Ascending aorta (tissue), 2 donors: ENCODE measurements around the gene OR6K6. TPM values are rescaled to one million over a fixed set of nuclear protein-coding genes. Genes with fewer than 3 reads are reported as not detected.

Experiments
- DNase-seq, 2 donors: peaks; one replicate each; pipeline ENCODE4 v3.0.0-alpha.2; 2019; ENCODE audit warnings: low spot score in 2 of 2
- H3K27ac ChIP-seq, 2 donors: fragments of 200-600 bp; sonication (generic); one replicate each; pipeline ENCODE4 v1.5.1; 2016 to 2017; ENCODE audit warnings: mild to moderate bottlenecking in 1 of 2
- H3K27me3 ChIP-seq: fragments of 200-600 bp; sonication (generic); one replicate; pipeline ENCODE4 v1.5.1; 2017
- H3K36me3 ChIP-seq, 2 donors: fragments of 200-600 bp; sonication (generic); one replicate each; pipeline ENCODE4 v1.5.1; 2016
- H3K4me1 ChIP-seq, 2 donors: fragments of 200-600 bp; sonication (generic); one replicate each; pipeline ENCODE4 v1.5.1; 2016 to 2017; ENCODE audit warnings: mild to moderate bottlenecking in 1 of 2
- H3K4me3 ChIP-seq, 2 donors: fragments of 200-600 bp; sonication (generic); one replicate each; pipeline ENCODE4 v1.5.1; 2016 to 2017; ENCODE audit warnings: mild to moderate bottlenecking in 1 of 2
- H3K9me3 ChIP-seq, 2 donors: fragments of 200-600 bp; sonication (generic); one replicate each; pipeline ENCODE4 v1.5.1; 2016
- CTCF ChIP-seq, 3 experiments: fragments of 200-600 bp in 2 of 3; fragments of 450-650 bp in 1 of 3; sonication (generic) in 2 of 3; IDR thresholded peaks; one replicate each; pipeline ENCODE4 v1.5.1; 2016 to 2019; ENCODE audit warnings: antibody characterized with exemption in 3 of 3, mild to moderate bottlenecking in 1 of 3, moderate library complexity in 1 of 3
- intact Hi-C: fragments of 100-400 bp; cut with DNase I; formaldehyde crosslinking; loops from one replicate; pipeline ENCODE4 v1.15.1; 2023
- total RNA-seq: library from RNA; depleted of rRNA; stranded (reverse); fragments of >200 nt; gene quantifications from one replicate; pipeline ENCODE4 v1.1.0, GENCODE V29; 2016

Gene OR6K6, protein sequence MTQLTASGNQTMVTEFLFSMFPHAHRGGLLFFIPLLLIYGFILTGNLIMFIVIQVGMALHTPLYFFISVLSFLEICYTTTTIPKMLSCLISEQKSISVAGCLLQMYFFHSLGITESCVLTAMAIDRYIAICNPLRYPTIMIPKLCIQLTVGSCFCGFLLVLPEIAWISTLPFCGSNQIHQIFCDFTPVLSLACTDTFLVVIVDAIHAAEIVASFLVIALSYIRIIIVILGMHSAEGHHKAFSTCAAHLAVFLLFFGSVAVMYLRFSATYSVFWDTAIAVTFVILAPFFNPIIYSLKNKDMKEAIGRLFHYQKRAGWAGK
- not detected for total RNA-seq

DNA sequence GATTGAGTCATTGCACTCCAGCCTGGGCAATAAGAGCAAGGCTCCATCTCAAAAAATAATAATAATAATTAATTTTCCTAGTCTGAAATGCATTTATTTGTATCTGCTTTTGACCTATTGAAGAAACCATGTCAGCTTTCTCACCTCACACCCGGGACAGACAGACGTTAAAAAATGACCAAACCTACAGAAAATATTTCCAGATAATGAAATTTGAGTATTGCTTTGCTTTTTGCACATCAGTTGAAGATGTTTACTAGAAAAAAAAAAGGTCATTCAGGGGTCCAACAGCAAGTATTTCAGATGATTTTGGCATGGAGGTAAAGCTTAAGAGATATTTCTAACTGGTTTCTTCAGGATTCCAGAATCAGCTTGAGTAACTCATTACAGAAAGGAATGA lies at the start of gene OR6K6:
Gene OR6K6, plus strand, starts transcription at position 301 of the 400 bp plus-strand sequence. CDS start 168 bp downstream, outside the sequence.
- intact Hi-C loops, result no loop called here
- H3K27ac ChIP-seq, result no peak within 1 kb of the TSS
- no peak for TF ChIP-seq CTCF (IDR thresholded peaks at IDR 0.05)
- H3K9me3 ChIP-seq, result no peaks in the 10 kb centered on the region
- DNase-seq, result no peak
- H3K27me3 ChIP-seq, result no peaks in the 10 kb centered on the region
- H3K4me3 ChIP-seq, result no peak within 1 kb of the TSS
- H3K4me1 ChIP-seq, result no peaks in the 10 kb centered on the region
- no peaks in the 10 kb centered on the region for H3K36me3 ChIP-seq

DNA sequence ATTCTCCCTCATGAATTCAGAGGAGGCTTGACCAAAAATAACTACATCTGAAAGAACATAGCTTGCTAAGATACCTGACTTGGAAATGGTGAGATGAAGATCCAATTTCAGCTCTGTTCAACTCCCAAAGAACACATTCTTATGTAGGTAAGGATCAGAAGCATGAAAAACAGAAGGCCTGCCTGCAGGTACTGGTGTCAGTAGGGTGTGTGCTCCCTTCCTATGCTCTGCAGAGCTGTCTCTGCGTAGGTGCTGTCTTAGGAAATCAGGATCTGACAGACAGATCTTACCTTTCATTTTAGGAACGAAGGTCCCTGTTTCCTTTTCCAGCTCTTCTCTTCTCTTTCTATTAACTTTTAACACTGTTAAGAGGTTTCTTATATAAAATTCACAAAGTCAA lies 48.4 kb upstream of the OR6K6 start:
- no peak for TF ChIP-seq CTCF (IDR thresholded peaks at IDR 0.05)
- intact Hi-C loops, result no loop called here
- no peak overlapping the region for H3K27ac ChIP-seq
- no peaks in the 10 kb centered on the region for H3K9me3 ChIP-seq
- DNase-seq, result no peak
- no peaks in the 10 kb centered on the region for H3K27me3 ChIP-seq
- H3K36me3 ChIP-seq, result no peaks in the 10 kb centered on the region
- no peaks in the 10 kb centered on the region for H3K4me1 ChIP-seq
- no peak overlapping the region for H3K4me3 ChIP-seq

DNA sequence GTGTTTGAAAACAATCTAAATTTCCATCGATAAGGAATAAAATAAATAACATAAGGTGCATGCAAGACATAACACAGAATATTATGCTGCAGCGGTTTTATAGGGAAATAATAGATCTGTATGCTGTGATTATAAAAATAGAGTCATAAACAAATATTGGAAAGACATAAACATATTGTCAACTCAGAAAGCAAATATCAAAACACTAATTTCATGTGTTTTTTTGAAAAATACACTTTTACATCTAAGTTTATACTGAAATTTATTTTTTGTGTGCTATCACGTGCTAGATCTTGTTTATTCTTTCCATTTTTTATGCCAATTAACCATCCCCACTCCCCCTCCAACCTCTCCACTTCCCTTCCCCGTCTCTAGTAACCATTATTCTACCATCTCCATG lies 43.4 kb upstream of the OR6K6 start:
- no peaks in the 10 kb centered on the region for H3K4me1 ChIP-seq
- intact Hi-C loops, result no loop called here
- DNase-seq, result no peak
- no peak for TF ChIP-seq CTCF (IDR thresholded peaks at IDR 0.05)
- H3K27ac ChIP-seq, result no peak overlapping the region
- H3K27me3 ChIP-seq, result no peaks in the 10 kb centered on the region
- H3K36me3 ChIP-seq, result no peaks in the 10 kb centered on the region
- no peak overlapping the region for H3K4me3 ChIP-seq
- H3K9me3 ChIP-seq, result no peaks in the 10 kb centered on the region

- no peak overlapping the region for H3K4me3 ChIP-seq
- H3K27ac ChIP-seq, result no peak overlapping the region
- no peaks in the 10 kb centered on the region for H3K36me3 ChIP-seq
- no peaks in the 10 kb centered on the region for H3K9me3 ChIP-seq
- no peak for DNase-seq
- H3K4me1 ChIP-seq, result no peaks in the 10 kb centered on the region
- intact Hi-C loops, result no loop called here
- no peak for TF ChIP-seq CTCF (IDR thresholded peaks at IDR 0.05)
- no peaks in the 10 kb centered on the region for H3K27me3 ChIP-seq
Measured at GRCh38 chr1:158714754-158715153, 39.8 kb upstream of the OR6K6 start.

DNA sequence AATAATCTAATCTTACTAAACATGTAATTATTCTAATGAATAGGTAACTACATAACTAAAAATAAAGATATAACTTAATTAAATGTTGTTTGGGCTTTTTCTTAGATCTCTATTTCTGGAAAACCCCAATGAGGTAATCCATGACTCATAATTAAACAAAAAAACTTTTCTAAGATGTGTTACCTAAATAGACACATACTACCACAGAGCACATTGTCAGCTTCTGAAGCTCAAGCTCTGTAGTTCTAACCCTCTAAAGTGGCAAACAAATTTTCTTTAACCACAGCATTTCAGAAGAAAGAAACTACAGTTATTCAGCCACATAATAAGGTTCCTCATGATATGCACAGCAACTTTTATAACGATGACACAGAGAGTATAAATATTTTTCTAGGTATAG lies 38.2 kb upstream of the OR6K6 start:
- Histone ChIP-seq H3K27ac (no peak overlapping the region), H3K9me3 (no peaks in the 10 kb centered on the region), H3K36me3 (no peaks in the 10 kb centered on the region), H3K27me3 (no peaks in the 10 kb centered on the region), H3K4me1 (no peaks in the 10 kb centered on the region), H3K4me3 (no peak overlapping the region)
- no peak for TF ChIP-seq CTCF (IDR thresholded peaks at IDR 0.05)
- DNase-seq, result no peak
- intact Hi-C loops, result no loop called here

GRCh38 chr1:158717344-158717743 lies 37.2 kb upstream of the OR6K6 start:
- intact Hi-C loops, result no loop called here
- no peak overlapping the region for H3K27ac ChIP-seq
- no peak for DNase-seq
- TF ChIP-seq CTCF (IDR thresholded peaks at IDR 0.05), result no peak
- no peaks in the 10 kb centered on the region for H3K27me3 ChIP-seq
- no peaks in the 10 kb centered on the region for H3K9me3 ChIP-seq
- no peaks in the 10 kb centered on the region for H3K4me1 ChIP-seq
- no peaks in the 10 kb centered on the region for H3K36me3 ChIP-seq
- no peak overlapping the region for H3K4me3 ChIP-seq
